IPS-18a (cell line): Measurements from ENCODE around the gene ADAM8.

ENCODE experiments used
- H3K27ac ChIP-seq: one replicate; pipeline ENCODE4 v1.5.1; 2013; ENCODE audit warnings: low read length
- H3K27me3 ChIP-seq: one replicate; pipeline ENCODE4 v1.6.1; 2013; ENCODE audit warnings: mild to moderate bottlenecking, low read length; ENCODE audit not compliant: control insufficient read depth, insufficient read depth
- H3K36me3 ChIP-seq: one replicate; pipeline ENCODE4 v1.6.1; 2013; ENCODE audit warnings: low read depth, low read length; ENCODE audit not compliant: control insufficient read depth
- H3K4me1 ChIP-seq: one replicate; pipeline ENCODE4 v1.6.1; 2013; ENCODE audit warnings: low read depth, low read length; ENCODE audit not compliant: control insufficient read depth
- H3K4me3 ChIP-seq: one replicate; pipeline ENCODE4 v1.5.1; 2013; ENCODE audit warnings: low read length
- H3K9ac ChIP-seq: one replicate; pipeline ENCODE4 v1.6.1; 2013; ENCODE audit warnings: mild to moderate bottlenecking, low read length, moderate library complexity
- H3K9me3 ChIP-seq: one replicate; pipeline ENCODE4 v1.6.1; 2013; ENCODE audit warnings: low read depth, low read length; ENCODE audit not compliant: control insufficient read depth

Gene ADAM8

GRCh38 chr10:133279326-133280226 lies 2.9 kb upstream of the ADAM8 start:
- no peaks in the 10 kb centered on the region for H3K4me1 ChIP-seq
- H3K9ac ChIP-seq = no peak overlapping the region
- H3K9me3 ChIP-seq = no peaks in the 10 kb centered on the region
- H3K27me3 ChIP-seq = peaks cover 14% of the 10 kb centered on the region
- no peak overlapping the region for H3K4me3 ChIP-seq
- H3K36me3 ChIP-seq = peaks cover 25% of the 10 kb centered on the region
- H3K27ac ChIP-seq = no peak overlapping the region

GRCh38 chr10:133278577-133279265 lies 2.1 kb upstream of the ADAM8 start:
- Histone ChIP-seq H3K27ac (no peak overlapping the region), H3K27me3 (peaks cover 14% of the 10 kb centered on the region), H3K9ac (no peak overlapping the region), H3K36me3 (peaks cover 23% of the 10 kb centered on the region), H3K4me3 (no peak overlapping the region), H3K9me3 (no peaks in the 10 kb centered on the region), H3K4me1 (no peaks in the 10 kb centered on the region)

- Histone ChIP-seq H3K4me1 (no peaks in the 10 kb centered on the region), H3K9me3 (no peaks in the 10 kb centered on the region), H3K9ac (no peak overlapping the region), H3K27ac (no peak overlapping the region), H3K27me3 (peaks cover 14% of the 10 kb centered on the region), H3K4me3 (no peak overlapping the region), H3K36me3 (peaks cover 21% of the 10 kb centered on the region)
These were observed 1.4 kb upstream of the ADAM8 start for GRCh38 chr10:133277993-133278576.

GRCh38 chr10:133277277-133277992 lies 767 bp upstream of the ADAM8 start:
- H3K9me3 ChIP-seq = no peaks in the 10 kb centered on the region
- H3K36me3 ChIP-seq = peaks cover 14% of the 10 kb centered on the region
- no peaks in the 10 kb centered on the region for H3K4me1 ChIP-seq
- peaks cover 14% of the 10 kb centered on the region for H3K27me3 ChIP-seq
- H3K4me3 ChIP-seq = peak overlapping the region; percentile 47
- H3K27ac ChIP-seq = no peak overlapping the region
- no peak overlapping the region for H3K9ac ChIP-seq

- H3K4me1 ChIP-seq = no peaks in the 10 kb centered on the region
- H3K9me3 ChIP-seq = no peaks in the 10 kb centered on the region
- H3K9ac ChIP-seq = no peak overlapping the region
- H3K36me3 ChIP-seq = peaks cover 8% of the 10 kb centered on the region
- H3K27ac ChIP-seq = no peak overlapping the region
- H3K27me3 ChIP-seq = peaks cover 14% of the 10 kb centered on the region
- H3K4me3 ChIP-seq = peak overlapping the region; percentile 47
These were observed 601 bp downstream of the ADAM8 start for GRCh38 chr10:133276100-133276434.

GRCh38 chr10:133275684-133276092 lies 980 bp downstream of the ADAM8 start:
- Histone ChIP-seq H3K27ac (no peak overlapping the region), H3K36me3 (peaks cover 8% of the 10 kb centered on the region), H3K4me3 (peak overlapping the region; percentile 47), H3K9me3 (no peaks in the 10 kb centered on the region), H3K4me1 (no peaks in the 10 kb centered on the region), H3K27me3 (peaks cover 14% of the 10 kb centered on the region), H3K9ac (no peak overlapping the region)

GRCh38 chr10:133274751-133275683 lies 1.7 kb downstream of the ADAM8 start:
- Histone ChIP-seq H3K27me3 (peaks cover 14% of the 10 kb centered on the region), H3K4me3 (no peak overlapping the region), H3K27ac (no peak overlapping the region), H3K4me1 (no peaks in the 10 kb centered on the region), H3K36me3 (peaks cover 2% of the 10 kb centered on the region), H3K9ac (no peak overlapping the region), H3K9me3 (no peaks in the 10 kb centered on the region)

- H3K9me3 ChIP-seq = no peaks in the 10 kb centered on the region
- no peak overlapping the region for H3K4me3 ChIP-seq
- no peaks in the 10 kb centered on the region for H3K36me3 ChIP-seq
- no peaks in the 10 kb centered on the region for H3K4me1 ChIP-seq
- peaks cover 14% of the 10 kb centered on the region for H3K27me3 ChIP-seq
- no peak overlapping the region for H3K27ac ChIP-seq
- H3K9ac ChIP-seq = no peak overlapping the region
These were observed 3.0 kb downstream of the ADAM8 start for GRCh38 chr10:133273534-133274143.

- Histone ChIP-seq H3K27ac (no peak overlapping the region), H3K4me1 (no peaks in the 10 kb centered on the region), H3K4me3 (no peak overlapping the region), H3K27me3 (peaks cover 14% of the 10 kb centered on the region), H3K9ac (no peak overlapping the region), H3K9me3 (no peaks in the 10 kb centered on the region), H3K36me3 (no peaks in the 10 kb centered on the region)
These were observed 3.7 kb downstream of the ADAM8 start for GRCh38 chr10:133272964-133273420.

- H3K4me1 ChIP-seq = no peaks in the 10 kb centered on the region
- no peak overlapping the region for H3K4me3 ChIP-seq
- no peak overlapping the region for H3K9ac ChIP-seq
- H3K27me3 ChIP-seq = peaks cover 14% of the 10 kb centered on the region
- no peaks in the 10 kb centered on the region for H3K9me3 ChIP-seq
- no peak overlapping the region for H3K27ac ChIP-seq
- no peaks in the 10 kb centered on the region for H3K36me3 ChIP-seq
These were observed 4.2 kb downstream of the ADAM8 start for GRCh38 chr10:133272301-133272963.
